ENCODE measurements around the gene CIP2A. TPM values are rescaled to one million over a fixed set of nuclear protein-coding genes. Genes with fewer than 3 reads are reported as not detected.

Gene CIP2A
- total RNA-seq, 1 experiment from 2014 or later, result 34.2 TPM

GRCh38 chr3:108565506-108565905, 23.7 kb downstream of the CIP2A start:
- Histone ChIP-seq H3K27ac (ENCODE audit: insufficient read length, low read depth, low read length) (no peak overlapping the region), H4K8ac (replicated peaks; ENCODE audit: insufficient read length, low read depth, low read length) (no peak overlapping the region), H3K23me2 (ENCODE audit: insufficient read length, low read depth, low read length, poor library complexity, severe bottlenecking) (no peaks in the 10 kb centered on the region), H2AK5ac (ENCODE audit: insufficient read length, low read length) (no peak overlapping the region), H2AFZ (ENCODE audit: low read length) (no peak overlapping the region), H3K9me3 (ENCODE audit: control insufficient read depth, low read depth, low read length) (no peaks in the 10 kb centered on the region), H3K4ac (ENCODE audit: low read depth, low read length) (no peak overlapping the region), H3K79me2 (ENCODE audit: insufficient read depth, low read length) (no peaks in the 10 kb centered on the region), H3K4me2 (ENCODE audit: insufficient read depth, insufficient read length, low read length) (no peak overlapping the region), H3K23ac (ENCODE audit: insufficient read length, low read depth, low read length) (no peak overlapping the region), H3K27me3 (ENCODE audit: insufficient read depth, low read length) (no peaks in the 10 kb centered on the region), H2BK120ac (ENCODE audit: low read depth, low read length, poor library complexity, severe bottlenecking) (no peak overlapping the region), H3K9ac (ENCODE audit: extremely low read depth, insufficient read length, low read length) (no peak overlapping the region), H3T11ph (ENCODE audit: low read length) (no peak overlapping the region), H4K91ac (ENCODE audit: insufficient read length, low read depth, low read length) (no peak overlapping the region), H3K18ac (ENCODE audit: insufficient read length, low read depth, low read length) (no peak overlapping the region), H3K79me1 (ENCODE audit: insufficient read depth, low read depth, low read length, poor library complexity, severe bottlenecking) (no peaks in the 10 kb centered on the region), H3K4me1 (ENCODE audit: insufficient read depth, low read length) (no peaks in the 10 kb centered on the region), H2BK12ac (ENCODE audit: insufficient read length, low read depth, low read length) (no peak overlapping the region), H4K20me1 (ENCODE audit: control insufficient read depth, insufficient read depth, insufficient read length) (no peaks in the 10 kb centered on the region), H2BK15ac (ENCODE audit: low read depth, low read length) (no peak overlapping the region), H2BK5ac (ENCODE audit: insufficient read length, low read length) (no peak overlapping the region), H3K56ac (ENCODE audit: insufficient read length, low read depth, low read length) (no peak overlapping the region), H4K5ac (ENCODE audit: insufficient read length, low read depth, low read length) (no peak overlapping the region), H3K14ac (ENCODE audit: insufficient read depth, low read length) (no peak overlapping the region), H2BK20ac (ENCODE audit: low read depth, low read length, poor library complexity, severe bottlenecking) (no peak overlapping the region)
- Mint-ChIP-seq H3K4me3 (no peak overlapping the region), H3K27ac (no peak overlapping the region), H3K4me1 (no peaks in the 10 kb centered on the region), H3K36me3 (ENCODE audit: insufficient read depth in 1 of 3, low read depth in 3 of 3) (peaks cover 5 to 45% (median 39%) of the 10 kb centered on the region in 3 experiments; a peak in 6 of 7 replicates), H3K9me3 (no peaks in the 10 kb centered on the region), H3K27me3 (ENCODE audit: low read depth) (no peaks in the 10 kb centered on the region)
- no CpG with 5 or more reads among the region's 3 CpGs for WGBS (ENCODE audit: extremely low coverage, insufficient read length, low lambda C conversion rate)
- no peak for TF ChIP-seq CTCF (conservative IDR thresholded peaks at IDR 0.05)
- no peak for DNase-seq
